GM19193 (cell line): ENCODE results near the gene PDLIM4.

ENCODE experiments used
- POLR2A ChIP-seq: IDR thresholded peaks from 4 replicates; pipeline ENCODE4 v1.6.1; 2011; ENCODE audit not compliant: insufficient read depth, insufficient read length; ENCODE audit errors: extremely low read depth

PDLIM4 gene

DNA sequence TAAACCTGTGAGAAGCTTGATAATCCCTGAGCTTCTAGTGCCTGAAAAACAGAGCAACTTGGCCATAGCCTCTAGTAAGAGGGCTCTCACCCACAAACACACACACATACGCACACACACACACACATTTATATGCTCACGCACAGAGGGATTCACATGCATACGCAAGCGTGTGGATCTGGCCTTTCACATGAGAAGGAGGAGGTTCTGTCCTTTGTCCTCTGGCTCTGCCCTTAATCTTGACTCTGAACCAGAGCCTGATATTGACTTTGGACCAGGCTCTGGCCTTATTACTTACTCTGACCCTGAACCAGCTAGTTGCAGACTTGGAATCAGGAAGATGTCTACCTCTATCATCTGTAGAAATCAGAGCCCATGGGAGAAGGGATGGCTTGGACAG lies 19.8 kb upstream of the PDLIM4 start:
- TF ChIP-seq POLR2A: no peak

DNA sequence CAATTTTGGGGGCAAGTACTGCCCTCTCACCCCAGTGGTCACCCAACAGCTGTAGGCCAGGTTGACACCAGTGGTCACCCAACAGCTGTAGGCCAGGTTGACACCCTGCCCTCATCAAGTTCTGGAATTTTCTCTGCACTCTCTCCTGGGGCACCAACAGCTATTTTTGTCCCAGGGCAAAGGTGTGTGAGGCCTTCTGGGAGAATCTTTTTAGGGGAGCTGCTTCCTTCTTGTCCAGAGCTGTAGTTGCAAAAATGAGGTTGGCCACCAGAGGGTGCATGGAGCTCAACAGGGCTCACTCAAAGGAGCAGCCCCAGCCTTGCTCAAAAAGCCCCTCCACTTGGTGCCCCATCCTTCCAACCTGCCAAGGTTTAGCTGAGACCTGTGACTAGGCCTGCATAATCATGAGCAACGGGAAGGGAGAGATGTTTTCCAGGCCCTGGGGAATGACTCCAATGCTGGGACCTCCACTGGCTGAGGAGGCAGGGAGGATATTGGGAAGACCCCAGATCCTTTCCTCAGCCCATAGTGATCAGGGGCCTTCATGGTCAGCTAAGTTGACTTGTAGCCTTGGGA lies 19.2 kb upstream of the PDLIM4 start:
- TF ChIP-seq POLR2A: no peak

DNA sequence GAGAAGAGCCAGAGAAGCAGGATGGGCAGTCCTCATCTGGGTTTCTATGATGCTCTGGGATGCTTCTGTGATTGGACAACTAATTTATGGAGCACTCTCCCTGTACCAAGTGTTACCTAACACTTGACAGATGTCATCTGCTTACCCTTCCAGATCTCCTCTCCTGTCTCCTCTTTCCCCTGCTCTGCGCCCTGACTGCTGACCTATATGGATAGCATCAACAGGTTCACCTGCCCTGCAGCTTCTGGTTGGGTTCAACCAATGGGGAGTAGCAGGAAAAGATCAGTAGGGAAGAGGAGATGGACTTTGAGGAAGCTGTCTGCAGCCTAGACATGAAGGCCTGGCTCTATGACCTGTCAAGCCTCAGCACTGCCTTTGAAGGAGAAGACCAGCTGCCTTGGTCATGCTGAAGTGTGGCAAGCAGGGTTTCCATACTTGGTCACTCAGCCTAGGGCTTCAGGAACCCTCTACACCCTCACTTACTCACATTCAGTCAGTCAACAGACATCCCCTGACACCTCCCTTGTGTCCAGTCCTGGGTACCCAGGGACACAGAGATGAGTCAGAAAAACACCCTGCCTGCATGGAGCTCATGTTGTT lies 18.5 kb upstream of the PDLIM4 start:
- TF ChIP-seq POLR2A: no peak

DNA sequence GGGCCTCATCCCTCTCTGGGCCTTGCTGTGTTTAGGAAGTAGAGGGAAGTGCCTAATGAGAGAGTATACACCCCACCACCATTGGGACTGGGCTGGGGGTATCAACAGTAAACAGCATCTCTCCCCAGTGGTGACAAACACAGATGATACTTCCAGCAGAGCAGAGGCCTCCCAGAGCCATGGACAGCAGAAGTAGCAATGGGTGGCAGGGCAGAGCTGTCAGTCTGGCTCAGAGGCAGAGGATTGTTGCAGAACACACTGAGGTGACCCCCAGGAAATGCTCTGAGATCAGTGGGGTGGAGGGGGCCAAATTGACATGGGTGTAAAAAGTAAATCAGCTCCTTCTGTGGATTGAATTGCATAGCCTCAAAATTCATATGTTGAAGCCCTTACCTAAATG lies 17.7 kb upstream of the PDLIM4 start:
- TF ChIP-seq POLR2A: no peak

DNA sequence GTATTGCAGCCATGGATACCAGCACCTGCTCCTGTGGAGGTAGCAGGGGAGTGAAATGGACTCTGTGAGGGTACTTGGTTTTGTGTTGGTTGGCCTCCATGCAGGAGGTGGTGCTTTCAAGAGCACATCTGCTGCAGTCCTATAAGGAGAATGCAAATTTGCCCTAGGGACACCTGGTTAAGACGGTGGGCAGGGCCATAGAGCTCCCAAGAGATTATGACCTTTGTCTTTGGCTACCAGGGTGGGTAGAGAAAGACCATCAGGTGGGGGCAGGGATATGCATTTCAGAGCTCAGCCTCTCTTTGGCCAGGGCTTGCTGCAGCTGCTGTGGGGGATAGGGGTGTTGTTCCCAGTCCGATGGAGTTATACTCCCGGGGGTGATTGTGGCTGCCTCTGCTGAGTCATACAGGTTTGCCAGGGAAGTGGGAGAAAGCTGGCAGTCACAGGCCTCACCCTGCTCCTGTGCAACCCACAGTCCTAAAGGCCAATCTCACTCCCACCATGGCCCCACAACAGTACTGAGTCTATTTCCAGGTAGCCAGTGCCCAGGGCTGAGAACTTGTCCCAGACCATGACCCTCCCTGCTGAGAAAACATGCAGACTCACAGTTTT lies 14.0 kb upstream of the PDLIM4 start:
- no peak for TF ChIP-seq POLR2A

DNA sequence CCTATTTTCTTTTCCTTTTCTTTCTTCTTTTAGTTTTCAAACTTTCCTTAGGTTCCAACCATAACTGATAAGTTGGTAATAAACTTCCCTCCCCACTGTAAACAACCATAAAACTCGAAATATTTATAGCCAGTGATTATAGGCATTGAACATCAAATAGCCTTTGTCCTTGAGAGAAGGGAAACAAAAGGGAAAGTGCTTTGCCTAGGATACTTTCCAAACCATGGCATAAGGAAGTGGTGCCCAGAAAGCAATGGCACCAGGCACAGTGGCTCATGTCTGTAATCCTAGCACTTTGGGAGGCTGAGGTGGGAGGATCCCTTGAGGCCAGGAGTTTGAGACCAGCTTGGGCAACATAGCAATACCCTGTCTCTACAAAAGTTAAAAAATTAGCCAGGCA lies 11.9 kb upstream of the PDLIM4 start:
- no peak for TF ChIP-seq POLR2A

DNA sequence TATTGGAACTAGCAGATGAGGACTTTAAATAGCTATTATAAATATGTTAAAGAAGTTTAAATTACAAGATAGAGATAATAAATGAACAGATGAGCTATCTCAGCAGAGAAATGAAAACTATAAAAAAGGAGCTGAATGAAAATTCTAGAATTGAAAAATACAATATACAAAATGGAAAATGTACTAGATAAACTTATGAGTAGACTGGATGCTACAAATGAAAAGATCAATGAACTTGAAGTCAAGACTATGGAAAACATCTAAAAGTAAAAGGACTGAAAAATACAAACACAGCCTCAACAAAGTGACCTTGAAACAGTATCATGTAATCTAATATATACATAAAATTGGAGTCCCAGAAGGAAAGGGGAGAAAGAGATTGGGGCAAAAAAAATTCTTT lies 10.7 kb upstream of the PDLIM4 start:
- no peak for TF ChIP-seq POLR2A

DNA sequence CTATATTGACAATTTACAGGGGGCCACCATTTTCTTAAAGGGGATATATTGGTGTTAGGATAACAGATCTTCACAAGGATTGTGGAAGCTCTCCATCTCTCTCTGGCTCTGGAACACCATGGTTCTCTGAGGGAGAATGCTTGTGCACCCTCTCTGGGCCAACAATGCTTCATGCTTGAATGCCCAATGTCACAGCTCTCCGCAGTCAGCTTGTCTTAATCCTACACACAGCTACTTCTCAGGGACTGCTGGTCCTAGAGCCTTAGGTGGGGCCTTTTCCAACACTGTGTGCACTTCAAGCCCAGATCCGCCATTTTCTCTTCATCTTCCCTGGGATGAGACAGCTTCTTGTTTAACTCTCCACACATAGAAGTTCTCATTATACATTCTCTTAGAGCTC lies 6.9 kb upstream of the PDLIM4 start:
- TF ChIP-seq POLR2A: no peak

DNA sequence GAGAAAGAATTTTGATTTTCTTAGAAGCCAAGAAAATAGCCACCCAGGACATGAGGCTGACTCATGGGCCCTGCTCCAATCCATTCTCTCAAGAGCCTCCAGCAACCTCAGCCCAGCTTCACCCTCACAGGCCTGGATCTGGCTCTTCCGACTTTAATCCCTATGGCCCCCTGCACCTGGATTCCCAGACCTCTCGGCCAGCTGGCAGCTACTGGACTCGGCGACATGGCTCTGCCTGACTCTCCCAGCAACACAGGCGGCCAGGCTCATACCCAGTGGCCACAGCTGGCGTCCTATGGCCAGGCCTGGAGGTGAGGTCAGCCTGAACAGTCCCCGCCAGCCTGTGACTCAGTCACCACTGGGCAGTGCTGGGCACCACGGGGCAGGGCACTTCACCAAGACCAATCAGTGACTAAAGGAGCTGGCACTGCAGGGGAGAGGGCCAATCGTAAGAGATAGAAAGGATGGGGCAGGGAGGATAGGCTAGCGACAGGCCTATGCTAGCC lies 6.2 kb upstream of the PDLIM4 start:
- no peak for TF ChIP-seq POLR2A

DNA sequence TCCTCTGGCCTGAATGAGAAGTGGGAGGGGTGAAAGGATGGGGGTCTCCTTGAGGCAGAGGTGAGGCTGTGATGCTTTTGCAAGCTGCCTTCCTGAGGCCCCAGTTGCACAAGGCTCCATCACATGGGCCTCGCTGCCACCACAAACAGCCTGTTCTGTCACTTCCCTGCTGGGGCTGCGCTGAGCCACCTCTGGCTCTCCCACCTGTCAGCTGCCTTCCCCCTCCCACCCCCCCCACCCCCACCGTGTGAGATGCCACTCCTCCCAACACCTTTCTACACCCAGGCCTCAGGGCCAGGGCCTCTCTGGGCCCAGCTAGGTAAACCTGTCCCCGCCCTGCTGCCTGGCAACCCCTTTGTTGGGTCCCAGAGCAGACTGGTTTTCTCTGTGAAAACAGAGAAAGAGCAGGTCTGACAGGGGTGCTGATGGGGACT lies 4.5 kb upstream of the PDLIM4 start:
- TF ChIP-seq POLR2A: no peak

DNA sequence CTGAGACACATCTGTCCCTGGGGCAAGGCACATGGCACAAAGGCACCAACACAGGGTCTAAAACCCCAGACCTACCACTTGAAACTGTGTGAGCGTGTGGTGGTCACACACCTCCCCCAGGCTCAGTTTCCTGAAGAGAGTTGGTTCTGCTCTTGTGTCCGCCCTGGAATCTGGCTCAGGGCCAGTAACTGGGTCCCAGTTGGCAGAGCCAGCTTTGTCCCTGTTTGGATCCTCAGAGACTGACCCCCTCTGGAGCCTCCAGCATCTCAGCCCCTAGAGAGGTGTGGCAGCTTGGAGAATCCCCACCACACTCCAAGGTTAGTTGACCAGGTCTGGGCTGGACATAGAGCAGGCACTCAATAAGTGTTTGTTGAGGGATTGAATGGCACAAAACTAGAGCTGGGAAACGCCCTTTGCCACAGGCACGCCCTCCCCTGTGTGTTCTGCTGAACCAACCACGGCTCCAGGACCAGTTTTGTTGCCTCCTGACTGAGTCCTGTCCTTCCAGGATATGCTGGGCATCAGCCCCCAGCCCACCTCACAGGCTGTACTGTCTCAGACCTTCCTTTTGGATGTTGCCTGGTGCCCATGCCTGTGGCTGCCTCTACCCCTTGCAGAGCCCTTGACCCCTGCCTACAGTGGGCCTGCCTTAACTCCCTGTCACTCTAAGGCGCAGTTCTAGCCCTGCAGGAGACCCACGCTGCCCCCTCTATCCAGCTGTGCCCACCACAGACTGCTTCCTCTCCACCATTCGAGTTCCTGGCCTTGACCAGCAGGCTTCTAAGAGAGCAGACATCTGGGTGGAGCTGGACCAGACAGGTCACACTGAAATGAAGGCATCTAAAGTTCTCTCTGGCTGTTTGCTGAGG lies 3.8 kb upstream of the PDLIM4 start:
- TF ChIP-seq POLR2A: no peak

DNA sequence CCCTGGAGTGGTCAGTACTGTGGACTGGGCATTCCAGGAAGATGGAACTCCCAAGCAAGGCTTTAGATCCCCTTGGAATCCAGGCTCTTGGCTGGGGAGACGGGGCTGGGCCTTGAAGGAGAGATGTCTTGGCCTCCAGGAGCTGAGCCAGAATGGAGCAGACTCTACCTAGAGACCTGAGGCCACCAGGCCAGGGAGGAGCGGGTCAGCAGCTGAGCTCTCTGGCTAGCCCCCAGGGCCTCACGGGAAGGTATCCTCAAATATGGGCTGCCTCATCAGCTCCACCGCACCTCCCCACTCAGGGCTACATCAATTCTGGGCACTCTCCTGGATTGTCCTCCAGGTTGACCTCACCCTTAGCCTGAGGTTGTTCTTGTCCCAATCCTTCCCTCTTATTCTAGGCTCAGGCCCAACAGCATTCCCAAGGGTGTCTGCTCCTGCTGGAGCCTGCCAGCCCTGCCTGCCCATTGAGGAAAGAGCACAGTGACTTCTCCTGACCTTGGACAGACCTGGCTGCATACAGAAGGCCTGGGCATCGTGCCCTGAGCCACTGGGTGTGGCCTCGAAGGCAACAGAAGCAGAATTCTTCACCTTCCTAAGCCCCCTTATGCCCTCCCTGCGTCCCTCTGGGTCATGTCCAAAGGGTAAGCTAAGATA lies 3.0 kb upstream of the PDLIM4 start:
- no peak for TF ChIP-seq POLR2A

DNA sequence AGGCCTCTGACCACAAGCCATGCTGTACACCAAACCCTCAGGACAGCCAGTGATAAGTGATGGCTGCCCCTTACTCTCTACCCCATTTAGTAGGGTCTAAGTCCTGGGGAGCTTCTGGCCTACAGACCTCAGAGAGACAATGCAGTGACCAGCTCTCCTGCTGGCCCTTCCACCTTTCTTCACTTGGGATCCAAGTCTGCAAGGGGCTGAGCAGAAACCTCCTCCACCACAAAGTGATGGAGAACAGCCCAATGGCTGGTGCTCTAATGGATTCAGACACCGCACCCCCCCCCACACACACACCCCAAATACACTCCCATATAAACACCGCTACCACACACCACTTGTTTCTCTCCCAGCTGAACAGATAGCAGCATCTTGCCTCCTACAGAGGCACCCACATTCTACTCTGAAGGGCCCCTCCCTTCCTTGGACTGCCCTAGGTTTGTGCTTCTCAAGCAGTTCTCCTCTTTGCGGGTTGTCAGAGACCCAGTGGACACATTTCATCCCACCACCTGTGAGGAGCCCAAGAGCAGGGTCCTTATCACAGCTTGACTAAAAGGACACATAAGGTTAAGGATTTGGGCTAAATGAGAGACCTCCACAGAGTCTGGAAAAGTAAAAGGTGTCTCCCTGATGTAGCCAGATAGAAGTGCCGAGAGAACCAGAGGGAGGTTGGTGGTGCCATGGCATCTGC lies 1.3 kb upstream of the PDLIM4 start:
- TF ChIP-seq POLR2A: no peak

DNA sequence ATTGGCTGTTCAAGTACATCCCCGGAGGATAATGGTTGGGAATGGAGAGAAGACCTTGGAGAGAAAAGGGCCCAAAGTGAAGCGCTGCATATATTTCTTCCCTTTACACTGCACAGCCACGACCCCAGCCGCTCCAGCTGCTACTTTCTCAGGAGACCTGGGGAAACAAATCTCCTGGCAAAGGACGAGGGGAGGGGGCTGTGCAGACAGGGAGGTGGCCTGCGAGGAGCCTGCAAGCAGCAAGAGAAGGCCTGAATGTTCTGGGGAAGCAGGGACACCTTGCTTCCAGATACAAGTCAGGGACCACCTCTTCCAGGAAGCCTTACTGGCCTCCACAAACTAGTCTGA lies 739 bp upstream of the PDLIM4 start:
- TF ChIP-seq POLR2A: no peak
